ENCODE results near the gene ZNF839.

The ZNF839 gene

GRCh38 chr14:102389246-102389645 is 69.7 kb downstream of the ZNF839 start:
- DNase-seq = no peak

GRCh38 chr14:102390064-102390855 is 70.7 kb downstream of the ZNF839 start:
- no peak for DNase-seq
